ENCODE results near the gene PFKM.
"Not testable (repeated sequence)": the region's sequence is repeated elsewhere in the genome, so short reads cannot be mapped to it uniquely, and the experiment has no call there.

Gene PFKM

GRCh38 chr12:48092611-48093010, 26.6 kb upstream of the PFKM start:
- Mint-ChIP-seq H3K9me3 (no peaks in the 10 kb centered on the region), H3K27me3 (no peaks in the 10 kb centered on the region), H3K27ac (no peak overlapping the region), H3K36me3 (ENCODE audit: low read depth) (peaks cover 74% of the 10 kb centered on the region), H3K4me1 (ENCODE audit: low read depth) (no peaks in the 10 kb centered on the region), H3K4me3 (no peak overlapping the region)
- intact Hi-C loops (cut with micrococcal nuclease), result no loop called here

GRCh38 chr12:48104531-48104930, 14.6 kb upstream of the PFKM start:
- H3K4me1 Mint-ChIP-seq (ENCODE audit: low read depth), result peaks cover 25% of the 10 kb centered on the region
- no peaks in the 10 kb centered on the region for H3K9me3 Mint-ChIP-seq
- peaks cover 13% of the 10 kb centered on the region for H3K36me3 Mint-ChIP-seq (ENCODE audit: low read depth)
- peak overlapping the region; percentile 89 for H3K4me3 Mint-ChIP-seq
- intact Hi-C loops (cut with micrococcal nuclease), result loop anchor here (10.0 kb wide), 1 partner anchor 610 kb away; the partner anchor contains the start of gene CCNT1
- H3K27me3 Mint-ChIP-seq, result peaks cover 7% of the 10 kb centered on the region
- H3K27ac Mint-ChIP-seq, result peak overlapping the region; percentile 98

- Mint-ChIP-seq H3K36me3 (ENCODE audit: low read depth) (peaks cover 13% of the 10 kb centered on the region), H3K4me1 (ENCODE audit: low read depth) (peaks cover 25% of the 10 kb centered on the region), H3K9me3 (no peaks in the 10 kb centered on the region), H3K27me3 (peaks cover 14% of the 10 kb centered on the region), H3K27ac (peak overlapping the region; percentile 98), H3K4me3 (peak overlapping the region; percentile 89)
- intact Hi-C loops (cut with micrococcal nuclease), result loop anchor here (10.0 kb wide), 1 partner anchor 609 kb away; the partner anchor contains the start of gene CCNT1
Measured at GRCh38 chr12:48105321-48105866, 13.8 kb upstream of the PFKM start.

- Mint-ChIP-seq H3K4me1 (ENCODE audit: low read depth) (peaks cover 25% of the 10 kb centered on the region), H3K4me3 (peak within 1 kb of the TSS; percentile 89), H3K36me3 (ENCODE audit: low read depth) (peaks cover 13% of the 10 kb centered on the region), H3K9me3 (no peaks in the 10 kb centered on the region), H3K27me3 (peaks cover 14% of the 10 kb centered on the region), H3K27ac (peak within 1 kb of the TSS; percentile 98)
- intact Hi-C loops (cut with micrococcal nuclease), result loop anchor here (1.0 to 10.0 kb wide), 2 partner anchors 51 to 609 kb away; partner anchors contain the start of genes ASB8 and CCNT1
Measured at GRCh38 chr12:48105867-48106680, 13.1 kb upstream of the PFKM start, which contains the start of gene SENP1. Gene SENP1 (minus strand): TSS chr12:48106079. CDS start chr12:48101472, 4,607 bp downstream.

GRCh38 chr12:48106681-48107613, 12.2 kb upstream of the PFKM start:
- Mint-ChIP-seq H3K27ac (peak overlapping the region; percentile 98), H3K9me3 (no peaks in the 10 kb centered on the region), H3K4me1 (ENCODE audit: low read depth) (peaks cover 25% of the 10 kb centered on the region), H3K27me3 (peaks cover 14% of the 10 kb centered on the region), H3K36me3 (ENCODE audit: low read depth) (peaks cover 13% of the 10 kb centered on the region), H3K4me3 (peak overlapping the region; percentile 89)
- intact Hi-C loops (cut with micrococcal nuclease), result loop anchor here (1.0 to 10.0 kb wide), 2 partner anchors 50 to 608 kb away; partner anchors contain the start of genes ASB8 and CCNT1

- Mint-ChIP-seq H3K36me3 (ENCODE audit: low read depth) (peaks cover 13% of the 10 kb centered on the region), H3K27ac (no peak overlapping the region), H3K4me1 (ENCODE audit: low read depth) (peaks cover 15% of the 10 kb centered on the region), H3K4me3 (no peak overlapping the region), H3K9me3 (no peaks in the 10 kb centered on the region), H3K27me3 (peaks cover 17% of the 10 kb centered on the region)
- intact Hi-C loops (cut with micrococcal nuclease), result loop anchor here (10.0 kb wide), 1 partner anchor 605 kb away; the partner anchor contains the start of gene CCNT1
Measured at GRCh38 chr12:48109424-48109823, 9.7 kb upstream of the PFKM start.

- Mint-ChIP-seq H3K4me3 (no peak overlapping the region), H3K36me3 (ENCODE audit: low read depth) (peaks cover 4% of the 10 kb centered on the region), H3K27me3 (peaks cover 23% of the 10 kb centered on the region), H3K4me1 (ENCODE audit: low read depth) (peaks cover 5% of the 10 kb centered on the region), H3K9me3 (no peaks in the 10 kb centered on the region), H3K27ac (no peak overlapping the region)
- intact Hi-C loops (cut with micrococcal nuclease), result no loop called here
Measured at GRCh38 chr12:48110691-48111311, 8.4 kb upstream of the PFKM start.

GRCh38 chr12:48111312-48111693, 7.9 kb upstream of the PFKM start:
- H3K27ac Mint-ChIP-seq; H3K4me3 Mint-ChIP-seq; H3K9me3 Mint-ChIP-seq; H3K4me1 Mint-ChIP-seq (ENCODE audit: low read depth); intact Hi-C loops (cut with micrococcal nuclease); H3K36me3 Mint-ChIP-seq (ENCODE audit: low read depth): not testable (repeated sequence)
- H3K27me3 Mint-ChIP-seq, result peaks cover 26% of the 10 kb centered on the region

GRCh38 chr12:48115957-48116356, 3.2 kb upstream of the PFKM start:
- H3K4me3 Mint-ChIP-seq, result no peak overlapping the region
- H3K4me1 Mint-ChIP-seq (ENCODE audit: low read depth), result peaks cover 13% of the 10 kb centered on the region
- H3K27me3 Mint-ChIP-seq, result peaks cover 15% of the 10 kb centered on the region
- H3K9me3 Mint-ChIP-seq, result no peaks in the 10 kb centered on the region
- H3K27ac Mint-ChIP-seq, result no peak overlapping the region
- intact Hi-C loops (cut with micrococcal nuclease), result no loop called here
- no peaks in the 10 kb centered on the region for H3K36me3 Mint-ChIP-seq (ENCODE audit: low read depth)

- Mint-ChIP-seq H3K36me3 (ENCODE audit: low read depth) (no peaks in the 10 kb centered on the region), H3K4me1 (ENCODE audit: low read depth) (peaks cover 13% of the 10 kb centered on the region), H3K27me3 (peaks cover 15% of the 10 kb centered on the region), H3K9me3 (no peaks in the 10 kb centered on the region), H3K27ac (no peak overlapping the region), H3K4me3 (no peak overlapping the region)
- intact Hi-C loops (cut with micrococcal nuclease), result no loop called here
Measured at GRCh38 chr12:48118284-48118871, 786 bp upstream of the PFKM start.

- Mint-ChIP-seq H3K4me1 (ENCODE audit: low read depth) (peaks cover 13% of the 10 kb centered on the region), H3K9me3 (no peaks in the 10 kb centered on the region), H3K36me3 (ENCODE audit: low read depth) (no peaks in the 10 kb centered on the region), H3K27me3 (peaks cover 9% of the 10 kb centered on the region), H3K4me3 (peak overlapping the region; percentile 87), H3K27ac (peak overlapping the region; percentile 69)
- intact Hi-C loops (cut with micrococcal nuclease), result no loop called here
Measured at GRCh38 chr12:48119834-48120195, 651 bp downstream of the PFKM start.

- peaks cover 13% of the 10 kb centered on the region for H3K4me1 Mint-ChIP-seq (ENCODE audit: low read depth)
- no peak overlapping the region for H3K4me3 Mint-ChIP-seq
- no peak overlapping the region for H3K27ac Mint-ChIP-seq
- intact Hi-C loops (cut with micrococcal nuclease), result no loop called here
- H3K36me3 Mint-ChIP-seq (ENCODE audit: low read depth), result no peaks in the 10 kb centered on the region
- no peaks in the 10 kb centered on the region for H3K9me3 Mint-ChIP-seq
- H3K27me3 Mint-ChIP-seq, result peaks cover 3% of the 10 kb centered on the region
Measured at GRCh38 chr12:48121522-48121921, 2.4 kb downstream of the PFKM start.

Measured in dendritic cell treated with granulocyte-macrophage colony-stimulating factor and Interleukin-4, amounts not matched to agents 40 ng/mL and 50 ng/mL, for 4 days (primary cell).